CD4-positive, CD25-positive, alpha-beta regulatory T cell (primary cell): ENCODE results near the gene OR10H3. TPM values are rescaled to one million over a fixed set of nuclear protein-coding genes. Genes with fewer than 3 reads are reported as not detected.

Experiments
- ATAC-seq, 2 donors: fragments of 150-1000 bp; cut with Tn5 transposase; one replicate each; pipeline ENCODE4 v1.10.0; 2021; ENCODE audit warnings: low read depth in 2 of 2, moderate number of reproducible peaks in 2 of 2, moderate library complexity in 1 of 2
- DNase-seq, 3 donors: peaks; one replicate each; pipeline versions ENCODE4 v3.0.0 to v3.0.0-alpha.2; 2012 to 2022; ENCODE audit warnings: mixed read lengths in 1 of 3
- H3K27ac ChIP-seq: one replicate; pipeline ENCODE4 v1.7.0; 2013; ENCODE audit warnings: mild to moderate bottlenecking, low read length; ENCODE audit not compliant: insufficient read depth, poor library complexity, severe bottlenecking
- H3K27me3 ChIP-seq: one replicate; pipeline ENCODE4 v1.7.0; 2013; ENCODE audit warnings: low read length; ENCODE audit not compliant: control insufficient read depth, insufficient read depth
- H3K36me3 ChIP-seq: one replicate; pipeline ENCODE4 v1.7.0; 2013; ENCODE audit warnings: mild to moderate bottlenecking, low read length, moderate library complexity; ENCODE audit not compliant: control insufficient read depth, insufficient read depth
- H3K4me1 ChIP-seq: 2 replicates; pipeline ENCODE4 v1.7.0; 2013; ENCODE audit warnings: mild to moderate bottlenecking, low read length; ENCODE audit not compliant: insufficient read depth, control insufficient read depth, poor library complexity, severe bottlenecking
- H3K4me3 ChIP-seq: one replicate; pipeline ENCODE4 v1.7.0; 2013; ENCODE audit warnings: low read depth, mild to moderate bottlenecking, low read length, moderate library complexity
- H3K9me3 ChIP-seq, 2 experiments: 1 replicate in 1 of 2; 2 replicates in 1 of 2; pipeline ENCODE4 v1.7.0; 2013; ENCODE audit warnings: low read length in 2 of 2, mild to moderate bottlenecking in 1 of 2, moderate library complexity in 1 of 2; ENCODE audit not compliant: control insufficient read depth in 2 of 2
- H3K27ac Mint-ChIP-seq, 3 donors: one replicate each; pipeline ENCODE4 v1.8.0; 2020 to 2022; ENCODE audit warnings: mild to moderate bottlenecking in 3 of 3, mixed read lengths in 3 of 3, moderate library complexity in 2 of 3
- H3K27me3 Mint-ChIP-seq: one replicate; pipeline ENCODE4 v1.8.0; 2022; ENCODE audit warnings: mild to moderate bottlenecking, mixed read lengths
- H3K36me3 Mint-ChIP-seq: one replicate; pipeline ENCODE4 v1.8.0; 2020; ENCODE audit warnings: mixed read lengths
- H3K4me1 Mint-ChIP-seq, 4 donors: one replicate each; pipeline ENCODE4 v1.8.0; 2020 to 2022; ENCODE audit warnings: mixed read lengths in 4 of 4, mild to moderate bottlenecking in 1 of 4
- H3K4me3 Mint-ChIP-seq, 4 donors: one replicate each; pipeline ENCODE4 v1.8.0; 2020 to 2022; ENCODE audit warnings: mild to moderate bottlenecking in 4 of 4, mixed read lengths in 4 of 4, moderate library complexity in 3 of 4
- H3K9me3 Mint-ChIP-seq, 7 donors: one replicate each; pipeline ENCODE4 v1.8.0; 2020 to 2022; ENCODE audit warnings: mixed read lengths in 7 of 7, mild to moderate bottlenecking in 3 of 7, moderate library complexity in 2 of 7
- polyA plus RNA-seq, 4 donors: library from polyadenylated mRNA; unstranded; fragments of 300-500 nt; fragmentation: Illumina TruSeq; gene quantifications; one replicate each; pipeline ENCODE4 v1.2.3, GENCODE V29; 2021
- total RNA-seq: library from RNA; stranded (reverse); gene quantifications from one replicate; pipeline ENCODE4 v1.2.3, GENCODE V29; 2022

The OR10H3 gene
- total and polyA plus RNA-seq, 5 donors from 2014 or later, result not detected

GRCh38 chr19:15790096-15790495 is 52.3 kb downstream of the OR10H3 start:
- Mint-ChIP-seq H3K4me1 (peaks cover 0 to 3% (median 0%) of the 10 kb centered on the region in 4 donors), H3K27me3 (peaks cover 17% of the 10 kb centered on the region), H3K27ac (no peak overlapping the region), H3K36me3 (no peaks in the 10 kb centered on the region), H3K4me3 (no peak overlapping the region), H3K9me3 (peaks cover 0 to 2% (median 0%) of the 10 kb centered on the region in 7 donors)
- no peak overlapping the region for H3K27ac ChIP-seq
- DNase-seq, result no peak
- no peak overlapping the region for H3K4me3 ChIP-seq
- H3K36me3 ChIP-seq, result no peaks in the 10 kb centered on the region
- no peaks in the 10 kb centered on the region for H3K27me3 ChIP-seq
- H3K9me3 ChIP-seq, result no peaks in the 10 kb centered on the region
- no peak for ATAC-seq
- H3K4me1 ChIP-seq, result no peaks in the 10 kb centered on the region

Other genes starting within 250 kb of the OR10H3 start
- gene CYP4F22, start 229.5 kb upstream of the OR10H3 start, total RNA-seq, result not detected
- under 1 TPM in 3 of 4 donors, not detected in 1; 0.06 to 0.54 (median 0.21) TPM for gene CYP4F22, start 229.5 kb upstream of the OR10H3 start, polyA plus RNA-seq
- gene CYP4F8, start 122.8 kb upstream of the OR10H3 start, total RNA-seq, result not detected
- not detected for gene CYP4F8, start 122.8 kb upstream of the OR10H3 start, polyA plus RNA-seq
- gene CYP4F3, start 97.1 kb upstream of the OR10H3 start, total RNA-seq, result not detected
- not detected for gene CYP4F3, start 97.1 kb upstream of the OR10H3 start, polyA plus RNA-seq
- not detected for gene CYP4F12, start 64.9 kb upstream of the OR10H3 start, total RNA-seq
- gene CYP4F12, start 64.9 kb upstream of the OR10H3 start, polyA plus RNA-seq, result under 1 TPM in 1 of 4 donors, not detected in 3; 0.31 TPM
- not detected for gene OR10H2, start 10.0 kb upstream of the OR10H3 start, total RNA-seq
- not detected for gene OR10H2, start 10.0 kb upstream of the OR10H3 start, polyA plus RNA-seq
- gene OR10H5, start 49.7 kb downstream of the OR10H3 start, total RNA-seq, result not detected
- gene OR10H5, start 49.7 kb downstream of the OR10H3 start, polyA plus RNA-seq, result not detected
- not detected for gene OR10H1, start 77.7 kb downstream of the OR10H3 start, total RNA-seq
- gene OR10H1, start 77.7 kb downstream of the OR10H3 start, polyA plus RNA-seq, result not detected
- not detected for gene CYP4F2, start 160.1 kb downstream of the OR10H3 start, total RNA-seq
- not detected for gene CYP4F2, start 160.1 kb downstream of the OR10H3 start, polyA plus RNA-seq
- not detected for gene CYP4F11, start 196.5 kb downstream of the OR10H3 start, total RNA-seq
- gene CYP4F11, start 196.5 kb downstream of the OR10H3 start, polyA plus RNA-seq, result not detected
- not detected for gene OR10H4, start 211.0 kb downstream of the OR10H3 start, total RNA-seq
- gene OR10H4, start 211.0 kb downstream of the OR10H3 start, polyA plus RNA-seq, result not detected